Measurements from ENCODE around the gene DDX49. TPM values are rescaled to one million over a fixed set of nuclear protein-coding genes. Genes with fewer than 3 reads are reported as not detected.

The DDX49 gene
- total RNA-seq, 2 donors from 2014 or later = 34.5 to 41.7 TPM

- H3K27me3 ChIP-seq (replicated peaks; ENCODE audit: insufficient read depth) = no peaks in the 10 kb centered on the region
- H3K27ac ChIP-seq = no peak overlapping the region
- H3K9me3 ChIP-seq = no peaks in the 10 kb centered on the region
- ATAC-seq (ENCODE audit: insufficient number of reproducible peaks, low FRiP score, low read depth) (no peak), DNase-seq (ENCODE audit: low spot score) (no peak)
- TF ChIP-seq, protein P1, sequence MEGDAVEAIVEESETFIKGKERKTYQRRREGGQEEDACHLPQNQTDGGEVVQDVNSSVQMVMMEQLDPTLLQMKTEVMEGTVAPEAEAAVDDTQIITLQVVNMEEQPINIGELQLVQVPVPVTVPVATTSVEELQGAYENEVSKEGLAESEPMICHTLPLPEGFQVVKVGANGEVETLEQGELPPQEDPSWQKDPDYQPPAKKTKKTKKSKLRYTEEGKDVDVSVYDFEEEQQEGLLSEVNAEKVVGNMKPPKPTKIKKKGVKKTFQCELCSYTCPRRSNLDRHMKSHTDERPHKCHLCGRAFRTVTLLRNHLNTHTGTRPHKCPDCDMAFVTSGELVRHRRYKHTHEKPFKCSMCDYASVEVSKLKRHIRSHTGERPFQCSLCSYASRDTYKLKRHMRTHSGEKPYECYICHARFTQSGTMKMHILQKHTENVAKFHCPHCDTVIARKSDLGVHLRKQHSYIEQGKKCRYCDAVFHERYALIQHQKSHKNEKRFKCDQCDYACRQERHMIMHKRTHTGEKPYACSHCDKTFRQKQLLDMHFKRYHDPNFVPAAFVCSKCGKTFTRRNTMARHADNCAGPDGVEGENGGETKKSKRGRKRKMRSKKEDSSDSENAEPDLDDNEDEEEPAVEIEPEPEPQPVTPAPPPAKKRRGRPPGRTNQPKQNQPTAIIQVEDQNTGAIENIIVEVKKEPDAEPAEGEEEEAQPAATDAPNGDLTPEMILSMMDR (IDR thresholded peaks at IDR 0.05) = no peak
- no peak overlapping the region for H3K4me3 ChIP-seq
- peaks cover 3 to 21% of the 10 kb centered on the region in 2 donors for H3K4me1 ChIP-seq (ENCODE audit: control insufficient read depth in 1 of 2, low read depth in 2 of 2)
- peaks cover 28% of the 10 kb centered on the region for H3K36me3 ChIP-seq
Observed at GRCh38 chr19:18897094-18898029, 22.2 kb upstream of the DDX49 start.

GRCh38 chr19:18898081-18898606 lies 21.4 kb upstream of the DDX49 start:
- Histone ChIP-seq H3K4me1 (ENCODE audit: control insufficient read depth in 1 of 2, low read depth in 2 of 2) (peaks cover 3 to 21% of the 10 kb centered on the region in 2 donors), H3K27me3 (replicated peaks; ENCODE audit: insufficient read depth) (no peaks in the 10 kb centered on the region), H3K27ac (no peak overlapping the region), H3K36me3 (peaks cover 28% of the 10 kb centered on the region), H3K4me3 (no peak overlapping the region), H3K9me3 (no peaks in the 10 kb centered on the region)
- TF ChIP-seq, protein P1 (IDR thresholded peaks at IDR 0.05) = no peak
- ATAC-seq (ENCODE audit: insufficient number of reproducible peaks, low FRiP score, low read depth) (no peak), DNase-seq (ENCODE audit: low spot score) (no peak)

- Histone ChIP-seq H3K27me3 (replicated peaks; ENCODE audit: insufficient read depth) (no peaks in the 10 kb centered on the region), H3K4me1 (ENCODE audit: control insufficient read depth in 1 of 2, low read depth in 2 of 2) (peaks cover 3 to 21% of the 10 kb centered on the region in 2 donors), H3K36me3 (peaks cover 28% of the 10 kb centered on the region), H3K4me3 (no peak overlapping the region), H3K27ac (no peak overlapping the region), H3K9me3 (no peaks in the 10 kb centered on the region)
- DNase-seq (ENCODE audit: low spot score) (no peak), ATAC-seq (ENCODE audit: insufficient number of reproducible peaks, low FRiP score, low read depth) (no peak)
- TF ChIP-seq, protein P1 (IDR thresholded peaks at IDR 0.05) = no peak
Observed at GRCh38 chr19:18898607-18899408, 20.7 kb upstream of the DDX49 start.

GRCh38 chr19:18899624-18900560 lies 19.6 kb upstream of the DDX49 start:
- peaks cover 3 to 15% of the 10 kb centered on the region in 2 donors for H3K4me1 ChIP-seq (ENCODE audit: control insufficient read depth in 1 of 2, low read depth in 2 of 2)
- TF ChIP-seq, protein P1 (IDR thresholded peaks at IDR 0.05) = no peak
- no peak overlapping the region for H3K4me3 ChIP-seq
- no peak for ATAC-seq (ENCODE audit: insufficient number of reproducible peaks, low FRiP score, low read depth)
- no peaks in the 10 kb centered on the region for H3K9me3 ChIP-seq
- DNase-seq (ENCODE audit: low spot score) = no peak
- no peak overlapping the region for H3K27ac ChIP-seq
- H3K36me3 ChIP-seq = peaks cover 33% of the 10 kb centered on the region
- no peaks in the 10 kb centered on the region for H3K27me3 ChIP-seq (replicated peaks; ENCODE audit: insufficient read depth)

Data from thoracic aorta (tissue), 2 donors.